Effector memory CD4-positive, alpha-beta T cell (primary cell): ENCODE results near the gene MAD2L2.

Experiments
- DNase-seq, 3 donors: peaks; one replicate each; pipeline ENCODE4 v3.0.0-alpha.2; 2020
- H3K27ac ChIP-seq: 2 replicates; pipeline ENCODE4 v1.7.0; 2013; ENCODE audit warnings: mild to moderate bottlenecking, low read length, moderate library complexity; ENCODE audit not compliant: insufficient read depth, poor library complexity, severe bottlenecking
- H3K27me3 ChIP-seq: replicated peaks from 2 replicates; pipeline ENCODE4 v1.7.0; 2013; ENCODE audit warnings: mild to moderate bottlenecking, low read length; ENCODE audit not compliant: insufficient read depth, control insufficient read depth, poor library complexity, severe bottlenecking
- H3K36me3 ChIP-seq: 2 replicates; pipeline ENCODE4 v1.7.0; 2013; ENCODE audit warnings: mild to moderate bottlenecking, low read length, moderate library complexity; ENCODE audit not compliant: control insufficient read depth, insufficient read depth
- H3K4me1 ChIP-seq: 2 replicates; pipeline ENCODE4 v1.7.0; 2013; ENCODE audit warnings: low read length, mild to moderate bottlenecking; ENCODE audit not compliant: control insufficient read depth, insufficient read depth, poor library complexity, severe bottlenecking
- H3K4me3 ChIP-seq: 2 replicates; pipeline ENCODE4 v1.7.0; 2013; ENCODE audit warnings: low read length, low read depth, mild to moderate bottlenecking; ENCODE audit not compliant: insufficient read depth, poor library complexity, severe bottlenecking
- H3K9me3 ChIP-seq: 2 replicates; pipeline ENCODE4 v1.7.0; 2013; ENCODE audit warnings: mild to moderate bottlenecking, low read length, moderate library complexity; ENCODE audit not compliant: control insufficient read depth

MAD2L2 gene

GRCh38 chr1:11640101-11640500 lies 40.8 kb downstream of the MAD2L2 start:
- Histone ChIP-seq H3K27me3 (no peaks in the 10 kb centered on the region), H3K36me3 (no peaks in the 10 kb centered on the region), H3K4me3 (no peak overlapping the region), H3K9me3 (no peaks in the 10 kb centered on the region), H3K27ac (no peak overlapping the region), H3K4me1 (no peaks in the 10 kb centered on the region)
- no peak for DNase-seq

- Histone ChIP-seq H3K27ac (no peak overlapping the region), H3K4me3 (no peak overlapping the region), H3K4me1 (no peaks in the 10 kb centered on the region), H3K27me3 (no peaks in the 10 kb centered on the region), H3K9me3 (no peaks in the 10 kb centered on the region), H3K36me3 (no peaks in the 10 kb centered on the region)
- DNase-seq = no peak
Measured at GRCh38 chr1:11639372-11639771, 41.6 kb downstream of the MAD2L2 start.

GRCh38 chr1:11638121-11638520 lies 42.8 kb downstream of the MAD2L2 start:
- Histone ChIP-seq H3K27ac (no peak overlapping the region), H3K9me3 (no peaks in the 10 kb centered on the region), H3K36me3 (no peaks in the 10 kb centered on the region), H3K27me3 (no peaks in the 10 kb centered on the region), H3K4me1 (no peaks in the 10 kb centered on the region), H3K4me3 (no peak overlapping the region)
- no peak for DNase-seq

GRCh38 chr1:11634365-11635192 lies 46.4 kb downstream of the MAD2L2 start:
- no peaks in the 10 kb centered on the region for H3K9me3 ChIP-seq
- H3K4me1 ChIP-seq = no peaks in the 10 kb centered on the region
- no peak overlapping the region for H3K27ac ChIP-seq
- no peaks in the 10 kb centered on the region for H3K36me3 ChIP-seq
- no peak overlapping the region for H3K4me3 ChIP-seq
- no peak for DNase-seq
- no peaks in the 10 kb centered on the region for H3K27me3 ChIP-seq

GRCh38 chr1:11629184-11630016 lies 51.5 kb downstream of the MAD2L2 start:
- H3K9me3 ChIP-seq = no peaks in the 10 kb centered on the region
- DNase-seq = no peak
- H3K27me3 ChIP-seq = no peaks in the 10 kb centered on the region
- no peak overlapping the region for H3K27ac ChIP-seq
- no peaks in the 10 kb centered on the region for H3K4me1 ChIP-seq
- no peaks in the 10 kb centered on the region for H3K36me3 ChIP-seq
- no peak overlapping the region for H3K4me3 ChIP-seq

GRCh38 chr1:11628767-11629166 lies 52.2 kb downstream of the MAD2L2 start:
- H3K9me3 ChIP-seq = no peaks in the 10 kb centered on the region
- H3K27ac ChIP-seq = no peak overlapping the region
- H3K36me3 ChIP-seq = no peaks in the 10 kb centered on the region
- H3K4me1 ChIP-seq = no peaks in the 10 kb centered on the region
- DNase-seq = no peak
- no peaks in the 10 kb centered on the region for H3K27me3 ChIP-seq
- H3K4me3 ChIP-seq = no peak overlapping the region

- H3K9me3 ChIP-seq = no peaks in the 10 kb centered on the region
- no peaks in the 10 kb centered on the region for H3K27me3 ChIP-seq
- no peak overlapping the region for H3K27ac ChIP-seq
- no peaks in the 10 kb centered on the region for H3K4me1 ChIP-seq
- no peak for DNase-seq
- no peak overlapping the region for H3K4me3 ChIP-seq
- no peaks in the 10 kb centered on the region for H3K36me3 ChIP-seq
Measured at GRCh38 chr1:11626551-11626950, 54.4 kb downstream of the MAD2L2 start.
